ENCODE measurements around the gene RTEL1. TPM values are rescaled to one million over a fixed set of nuclear protein-coding genes. Genes with fewer than 3 reads are reported as not detected.

The RTEL1 gene
- polyA plus RNA-seq, 2 donors = 8.1 to 14.5 TPM

GRCh38 chr20:63619086-63619485, 39.0 kb upstream of the RTEL1 start:
- peaks cover 3 to 35% of the 10 kb centered on the region in 2 donors for H3K36me3 ChIP-seq (ENCODE audit: control insufficient read depth in 2 of 2, insufficient read depth in 2 of 2, low read length in 1 of 2)
- no peaks in the 10 kb centered on the region for H3K27me3 ChIP-seq (ENCODE audit: control insufficient read depth in 1 of 2, insufficient read depth in 2 of 2, low read length in 2 of 2)
- H3K9me3 ChIP-seq (ENCODE audit: control insufficient read depth in 2 of 2, insufficient read depth in 1 of 2, low read depth in 1 of 2, low read length in 1 of 2) = no peaks in the 10 kb centered on the region
- 94% methylated on average over 16 of the region's 16 CpGs for WGBS, 2 donors
- H3K27ac ChIP-seq (ENCODE audit: low read depth in 2 of 2, low read length in 1 of 2) = no peak overlapping the region
- peaks cover 0 to 2% of the 10 kb centered on the region in 2 donors for H3K4me1 ChIP-seq (ENCODE audit: control insufficient read depth in 2 of 2, insufficient read depth in 2 of 2, low read length in 1 of 2)
- H3K4me3 ChIP-seq (ENCODE audit: low read depth in 1 of 2, low read length in 2 of 2) = no peak overlapping the region

GRCh38 chr20:63619505-63619904, 38.6 kb upstream of the RTEL1 start:
- Histone ChIP-seq H3K27me3 (ENCODE audit: control insufficient read depth in 1 of 2, insufficient read depth in 2 of 2, low read length in 2 of 2) (no peaks in the 10 kb centered on the region), H3K4me3 (ENCODE audit: low read depth in 1 of 2, low read length in 2 of 2) (no peak overlapping the region), H3K27ac (ENCODE audit: low read depth in 2 of 2, low read length in 1 of 2) (no peak overlapping the region), H3K9me3 (ENCODE audit: control insufficient read depth in 2 of 2, insufficient read depth in 1 of 2, low read depth in 1 of 2, low read length in 1 of 2) (no peaks in the 10 kb centered on the region), H3K36me3 (ENCODE audit: control insufficient read depth in 2 of 2, insufficient read depth in 2 of 2, low read length in 1 of 2) (peaks cover 3 to 35% of the 10 kb centered on the region in 2 donors), H3K4me1 (ENCODE audit: control insufficient read depth in 2 of 2, insufficient read depth in 2 of 2, low read length in 1 of 2) (peaks cover 0 to 2% of the 10 kb centered on the region in 2 donors)
- WGBS, 2 donors = 91% methylated on average over 13 of the region's 13 CpGs

- 68 to 74% methylated on average over 8 of the region's 8 CpGs for WGBS, 2 donors
Measured at GRCh38 chr20:63620991-63621390, 37.1 kb upstream of the RTEL1 start.

GRCh38 chr20:63622096-63622495, 36.0 kb upstream of the RTEL1 start:
- Histone ChIP-seq H3K9me3 (ENCODE audit: control insufficient read depth in 2 of 2, insufficient read depth in 1 of 2, low read depth in 1 of 2, low read length in 1 of 2) (no peaks in the 10 kb centered on the region), H3K4me3 (ENCODE audit: low read depth in 1 of 2, low read length in 2 of 2) (no peak overlapping the region), H3K27ac (ENCODE audit: low read depth in 2 of 2, low read length in 1 of 2) (no peak overlapping the region), H3K36me3 (ENCODE audit: control insufficient read depth in 2 of 2, insufficient read depth in 2 of 2, low read length in 1 of 2) (peaks cover 3 to 26% of the 10 kb centered on the region in 2 donors), H3K4me1 (ENCODE audit: control insufficient read depth in 2 of 2, insufficient read depth in 2 of 2, low read length in 1 of 2) (peaks cover 0 to 4% of the 10 kb centered on the region in 2 donors), H3K27me3 (ENCODE audit: control insufficient read depth in 1 of 2, insufficient read depth in 2 of 2, low read length in 2 of 2) (no peaks in the 10 kb centered on the region)
- WGBS, 2 donors = 94 to 95% methylated on average over 4 of the region's 4 CpGs

More at GRCh38 chr20:63620991-63621390, 37.1 kb upstream of the RTEL1 start:
- Histone ChIP-seq H3K27ac (ENCODE audit: low read depth in 2 of 2, low read length in 1 of 2) (no peak overlapping the region), H3K36me3 (ENCODE audit: control insufficient read depth in 2 of 2, insufficient read depth in 2 of 2, low read length in 1 of 2) (peaks cover 3 to 32% of the 10 kb centered on the region in 2 donors), H3K4me1 (ENCODE audit: control insufficient read depth in 2 of 2, insufficient read depth in 2 of 2, low read length in 1 of 2) (peaks cover 0 to 4% of the 10 kb centered on the region in 2 donors), H3K27me3 (ENCODE audit: control insufficient read depth in 1 of 2, insufficient read depth in 2 of 2, low read length in 2 of 2) (no peaks in the 10 kb centered on the region), H3K9me3 (ENCODE audit: control insufficient read depth in 2 of 2, insufficient read depth in 1 of 2, low read depth in 1 of 2, low read length in 1 of 2) (no peaks in the 10 kb centered on the region), H3K4me3 (ENCODE audit: low read depth in 1 of 2, low read length in 2 of 2) (no peak overlapping the region)

- Histone ChIP-seq H3K9me3 (ENCODE audit: control insufficient read depth in 2 of 2, insufficient read depth in 1 of 2, low read depth in 1 of 2, low read length in 1 of 2) (no peaks in the 10 kb centered on the region), H3K27ac (ENCODE audit: low read depth in 2 of 2, low read length in 1 of 2) (no peak overlapping the region), H3K4me1 (ENCODE audit: control insufficient read depth in 2 of 2, insufficient read depth in 2 of 2, low read length in 1 of 2) (peaks cover 0 to 4% of the 10 kb centered on the region in 2 donors), H3K4me3 (ENCODE audit: low read depth in 1 of 2, low read length in 2 of 2) (no peak overlapping the region), H3K36me3 (ENCODE audit: control insufficient read depth in 2 of 2, insufficient read depth in 2 of 2, low read length in 1 of 2) (peaks cover 3 to 20% of the 10 kb centered on the region in 2 donors), H3K27me3 (ENCODE audit: control insufficient read depth in 1 of 2, insufficient read depth in 2 of 2, low read length in 2 of 2) (no peaks in the 10 kb centered on the region)
- 95 to 96% methylated on average over 14 of the region's 14 CpGs for WGBS, 2 donors
Measured at GRCh38 chr20:63622732-63623131, 35.4 kb upstream of the RTEL1 start.

GRCh38 chr20:63624486-63624885, 33.6 kb upstream of the RTEL1 start:
- Histone ChIP-seq H3K4me1 (ENCODE audit: control insufficient read depth in 2 of 2, insufficient read depth in 2 of 2, low read length in 1 of 2) (peaks cover 2% of the 10 kb centered on the region in 2 donors), H3K4me3 (ENCODE audit: low read depth in 1 of 2, low read length in 2 of 2) (no peak overlapping the region), H3K36me3 (ENCODE audit: control insufficient read depth in 2 of 2, insufficient read depth in 2 of 2, low read length in 1 of 2) (peaks cover 0 to 5% of the 10 kb centered on the region in 2 donors), H3K27me3 (ENCODE audit: control insufficient read depth in 1 of 2, insufficient read depth in 2 of 2, low read length in 2 of 2) (no peaks in the 10 kb centered on the region), H3K9me3 (ENCODE audit: control insufficient read depth in 2 of 2, insufficient read depth in 1 of 2, low read depth in 1 of 2, low read length in 1 of 2) (no peaks in the 10 kb centered on the region), H3K27ac (ENCODE audit: low read depth in 2 of 2, low read length in 1 of 2) (no peak overlapping the region)
- 88% methylated on average over 15 of the region's 15 CpGs for WGBS, 2 donors

DNA sequence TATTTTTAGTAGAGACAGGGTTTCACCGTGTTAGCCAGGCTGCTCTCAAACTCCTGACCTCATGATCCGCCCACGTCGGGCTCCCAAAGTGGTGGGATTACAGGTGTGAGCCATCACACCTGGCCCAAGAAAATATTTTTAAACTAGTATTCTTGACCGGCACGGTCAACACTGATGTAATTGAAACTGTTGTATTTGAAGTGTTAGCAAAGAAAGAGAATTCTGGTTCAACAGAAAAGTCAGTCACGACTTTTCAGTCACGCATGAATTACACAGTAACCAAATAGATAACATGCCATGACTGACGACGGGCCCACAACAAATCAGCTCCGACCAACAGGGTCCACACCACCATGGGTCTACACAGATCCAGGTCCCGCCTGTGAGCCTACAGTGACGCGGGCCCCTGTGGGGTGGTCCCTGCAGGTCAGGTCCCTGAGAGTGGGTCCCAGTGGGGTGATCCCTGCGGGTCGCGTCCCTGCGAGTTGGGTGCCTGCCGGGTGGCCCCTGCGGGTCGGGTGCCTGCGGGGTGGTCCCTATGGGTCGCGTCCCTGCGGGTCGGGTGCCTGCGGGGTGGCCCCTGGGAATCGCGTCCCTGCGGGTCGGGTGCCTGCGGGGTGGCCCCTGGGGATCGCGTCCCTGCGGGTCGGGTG, 32.2 kb upstream of the RTEL1 start:
- H3K9me3 ChIP-seq (ENCODE audit: control insufficient read depth in 2 of 2, insufficient read depth in 1 of 2, low read depth in 1 of 2, low read length in 1 of 2) = no peaks in the 10 kb centered on the region
- 10 to 14% methylated on average over 25 to 36 of the region's 36 CpGs for WGBS, 2 donors
- H3K4me1 ChIP-seq (ENCODE audit: control insufficient read depth in 2 of 2, insufficient read depth in 2 of 2, low read length in 1 of 2) = peaks cover 2% of the 10 kb centered on the region in 2 donors
- H3K27me3 ChIP-seq (ENCODE audit: control insufficient read depth in 1 of 2, insufficient read depth in 2 of 2, low read length in 2 of 2) = no peaks in the 10 kb centered on the region
- H3K27ac ChIP-seq (ENCODE audit: low read depth in 2 of 2, low read length in 1 of 2) = peak overlapping the region; percentile 98 to 99
- H3K36me3 ChIP-seq (ENCODE audit: control insufficient read depth in 2 of 2, insufficient read depth in 2 of 2, low read length in 1 of 2) = peaks cover 0 to 3% of the 10 kb centered on the region in 2 donors
- H3K4me3 ChIP-seq (ENCODE audit: low read depth in 1 of 2, low read length in 2 of 2) = peak overlapping the region; percentile 81 to 98

DNA sequence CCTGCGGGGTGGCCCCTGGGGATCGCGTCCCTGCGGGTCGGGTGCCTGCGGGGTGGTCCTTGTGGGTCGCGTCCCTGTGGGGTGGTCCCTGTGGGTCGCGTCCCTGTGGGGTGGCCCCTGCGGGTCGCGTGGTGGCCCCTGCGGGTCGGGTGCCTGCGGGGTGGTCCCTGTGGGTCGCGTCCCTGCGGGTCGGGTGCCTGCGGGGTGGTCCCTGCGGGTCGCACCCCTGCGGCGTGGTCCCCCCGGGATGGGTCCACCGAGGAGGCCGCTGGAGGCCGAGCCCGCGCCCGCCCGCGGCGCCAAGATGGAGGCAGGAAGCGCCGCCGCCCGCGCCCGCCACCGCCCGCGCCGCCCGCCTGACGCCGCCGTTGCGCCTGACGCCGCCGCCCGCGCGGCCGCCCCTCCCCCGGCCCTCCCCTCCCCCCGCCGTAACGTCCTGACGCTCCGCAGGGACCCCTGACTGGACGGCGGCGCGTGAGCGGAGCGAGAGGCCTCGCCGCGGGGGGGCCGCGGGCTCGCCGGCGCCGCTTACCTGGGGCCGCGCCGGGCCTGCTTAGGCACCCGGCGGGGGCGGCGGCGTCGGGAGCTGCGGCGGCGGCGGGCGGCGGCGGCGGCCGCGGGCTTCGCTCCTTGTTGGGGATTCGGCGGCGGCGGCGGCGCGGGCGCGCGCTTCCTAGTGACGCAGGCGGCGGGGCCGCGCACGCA, 31.5 kb upstream of the RTEL1 start, which contains the start of gene GMEB2:
GMEB2 (minus strand) TSS at position 678 of the 705 bp plus-strand sequence. CDS start 7,704 bp downstream, outside the sequence.
- no peaks in the 10 kb centered on the region for H3K27me3 ChIP-seq (ENCODE audit: control insufficient read depth in 1 of 2, insufficient read depth in 2 of 2, low read length in 2 of 2)
- WGBS, 2 donors = 0 to 2% methylated on average over 44 to 114 of the region's 114 CpGs
- H3K36me3 ChIP-seq (ENCODE audit: control insufficient read depth in 2 of 2, insufficient read depth in 2 of 2, low read length in 1 of 2) = peaks cover 0 to 3% of the 10 kb centered on the region in 2 donors
- H3K4me3 ChIP-seq (ENCODE audit: low read depth in 1 of 2, low read length in 2 of 2) = peak within 1 kb of the TSS; percentile 81 to 99
- H3K4me1 ChIP-seq (ENCODE audit: control insufficient read depth in 2 of 2, insufficient read depth in 2 of 2, low read length in 1 of 2) = peaks cover 2 to 4% of the 10 kb centered on the region in 2 donors
- no peaks in the 10 kb centered on the region for H3K9me3 ChIP-seq (ENCODE audit: control insufficient read depth in 2 of 2, insufficient read depth in 1 of 2, low read depth in 1 of 2, low read length in 1 of 2)
- peak within 1 kb of the TSS; percentile 98 to 99 for H3K27ac ChIP-seq (ENCODE audit: low read depth in 2 of 2, low read length in 1 of 2)

- Histone ChIP-seq H3K27me3 (ENCODE audit: control insufficient read depth in 1 of 2, insufficient read depth in 2 of 2, low read length in 2 of 2) (no peaks in the 10 kb centered on the region), H3K27ac (ENCODE audit: low read depth in 2 of 2, low read length in 1 of 2) (peak overlapping the region; percentile 98 to 99), H3K9me3 (ENCODE audit: control insufficient read depth in 2 of 2, insufficient read depth in 1 of 2, low read depth in 1 of 2, low read length in 1 of 2) (no peaks in the 10 kb centered on the region), H3K4me1 (ENCODE audit: control insufficient read depth in 2 of 2, insufficient read depth in 2 of 2, low read length in 1 of 2) (peaks cover 2 to 4% of the 10 kb centered on the region in 2 donors), H3K4me3 (ENCODE audit: low read depth in 1 of 2, low read length in 2 of 2) (peak overlapping the region; percentile 81 to 99), H3K36me3 (ENCODE audit: control insufficient read depth in 2 of 2, insufficient read depth in 2 of 2, low read length in 1 of 2) (peaks cover 0 to 3% of the 10 kb centered on the region in 2 donors)
- 0% methylated on average over 49 to 68 of the region's 68 CpGs for WGBS, 2 donors
Measured at GRCh38 chr20:63627129-63627750, 30.9 kb upstream of the RTEL1 start.
